HepG2 (cell line): ENCODE measurements around the gene ODC1. TPM values are rescaled to one million over a fixed set of nuclear protein-coding genes. Genes with fewer than 3 reads are reported as not detected.

ENCODE experiments used
- DZIP1 ChIP-seq: sonication (generic); formaldehyde crosslinking; IDR thresholded peaks from 2 replicates; pipeline ENCODE4 v1.5.0; 2020; ENCODE audit warnings: mild to moderate bottlenecking, missing genetic modification reagents
- MAFK ChIP-seq, 2 experiments: IDR thresholded peaks in 1 of 2; conservative IDR thresholded peaks in 1 of 2; 2 replicates each; pipeline ENCODE4 v1.6.1; 2011; ENCODE audit warnings: improper control_type of control experiment in 2 of 2, low read length in 2 of 2
- ZNF143 ChIP-seq: sonication (generic); formaldehyde crosslinking; IDR thresholded peaks from 2 replicates; pipeline ENCODE4 v1.4.0; 2020; ENCODE audit warnings: missing genetic modification reagents
- ZNF235 ChIP-seq: sonication (generic); formaldehyde crosslinking; IDR thresholded peaks from 2 replicates; pipeline ENCODE4 v1.8.1; 2023; ENCODE audit warnings: mild to moderate bottlenecking, missing genetic modification reagents, borderline replicate concordance
- ZNF644 ChIP-seq: IDR thresholded peaks from 2 replicates; pipeline ENCODE4 v1.6.1; 2016; ENCODE audit warnings: low read depth
- ZNF800 ChIP-seq: sonication (generic); formaldehyde crosslinking; IDR thresholded peaks from 2 replicates; pipeline ENCODE4 v1.4.0; 2020; ENCODE audit warnings: missing genetic modification reagents
- ZSCAN30 ChIP-seq: sonication (generic); formaldehyde crosslinking; IDR thresholded peaks from 2 replicates; pipeline ENCODE4 v1.5.0; 2020; ENCODE audit warnings: mild to moderate bottlenecking, missing genetic modification reagents
- polyA plus RNA-seq, 8 experiments: library from polyadenylated mRNA; depleted of rRNA in 3 of 8; stranded (reverse) in 7 of 8; unstranded in 1 of 8; fragments of >200 nt; fragmentation: Illumina TruSeq in 4 of 8; extraction: Trizol in 4 of 8; gene quantifications; 2 replicates each; pipeline versions ENCODE4 v1.2.1 to v1.2.3, GENCODE V29; 2011 to 2016; ENCODE audit warnings: low read depth in 4 of 8, missing spikeins in 1 of 8, mixed read lengths in 1 of 8; ENCODE audit not compliant: insufficient read depth in 1 of 8
- total RNA-seq, 5 experiments: library from RNA; depleted of rRNA; stranded (reverse); fragments of >200 nt; fragmentation: Illumina TruSeq; extraction: Trizol; gene quantifications; 2 replicates each; pipeline ENCODE4 v1.2.3, GENCODE V29; 2016; ENCODE audit warnings: low read depth in 1 of 5
- TF ChIP-seq, protein P1 (sequence below): sonication (generic); formaldehyde crosslinking; IDR thresholded peaks from 2 replicates; pipeline ENCODE4 v1.8.1; 2023; ENCODE audit warnings: mild to moderate bottlenecking, missing genetic modification reagents
- TF ChIP-seq, protein P2 (sequence below): sonication (generic); formaldehyde crosslinking; IDR thresholded peaks from 2 replicates; pipeline ENCODE4 v1.5.0; 2020; ENCODE audit warnings: mild to moderate bottlenecking, missing genetic modification reagents, borderline replicate concordance
- TF ChIP-seq, protein P3 (sequence below): sonication (generic); formaldehyde crosslinking; IDR thresholded peaks from 2 replicates; pipeline ENCODE4 v1.4.0; 2020; ENCODE audit warnings: missing genetic modification reagents
- TF ChIP-seq, protein P4 (sequence below): sonication (generic); formaldehyde crosslinking; conservative IDR thresholded peaks from 2 replicates; pipeline ENCODE4 v1.8.0; 2022; ENCODE audit warnings: low read depth, missing genetic modification reagents

Gene ODC1
- total and polyA plus RNA-seq, 2 of the 13 experiments (the other 11 are each of a cell fraction or from before 2014, with no cell fraction given): 142 to 371 TPM

DNA sequence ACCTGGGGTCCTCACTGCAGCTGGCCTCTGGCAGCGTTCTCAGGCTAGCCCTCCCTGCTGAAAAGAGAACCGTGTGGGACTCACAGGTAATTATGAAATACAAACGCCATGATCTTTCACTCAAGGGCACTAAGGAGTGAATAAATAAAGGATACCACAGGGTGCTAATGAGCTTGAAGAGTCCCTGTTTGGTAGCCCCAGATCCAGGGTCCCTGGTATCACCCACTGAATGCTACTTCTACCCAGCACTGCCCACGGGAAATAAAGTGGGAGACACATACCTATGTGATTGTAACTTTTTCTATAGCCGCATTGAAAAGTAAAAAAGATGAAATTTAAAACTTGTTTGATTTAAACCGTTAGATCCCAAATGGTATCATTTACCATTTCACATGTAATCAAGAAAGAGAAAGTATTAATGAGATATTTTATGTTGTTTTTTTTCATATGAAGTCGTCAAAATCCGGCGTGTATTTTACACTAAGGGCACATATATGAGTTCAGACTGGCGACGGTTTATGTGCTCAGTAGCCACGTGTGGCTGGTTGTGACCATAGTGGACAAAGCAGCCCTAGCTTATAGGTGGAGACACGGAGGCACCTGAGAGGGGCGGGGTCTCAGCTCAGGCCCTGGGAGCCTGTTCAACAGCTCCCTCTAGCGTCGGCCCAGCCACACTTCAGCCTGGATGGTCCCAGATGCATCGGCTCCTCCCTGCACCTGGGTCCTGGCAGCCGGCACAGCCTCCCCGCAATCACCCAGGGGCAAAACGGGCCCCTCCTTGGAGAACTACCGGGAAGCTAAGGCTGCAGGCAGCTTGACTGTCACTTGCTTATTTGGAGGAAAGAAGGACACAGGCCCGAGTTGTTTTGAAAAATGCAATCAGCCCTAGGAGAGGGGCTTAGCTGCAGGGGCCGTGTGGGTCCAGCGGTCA, 39.2 kb downstream of the ODC1 start (continued):
- TF ChIP-seq, protein P1, sequence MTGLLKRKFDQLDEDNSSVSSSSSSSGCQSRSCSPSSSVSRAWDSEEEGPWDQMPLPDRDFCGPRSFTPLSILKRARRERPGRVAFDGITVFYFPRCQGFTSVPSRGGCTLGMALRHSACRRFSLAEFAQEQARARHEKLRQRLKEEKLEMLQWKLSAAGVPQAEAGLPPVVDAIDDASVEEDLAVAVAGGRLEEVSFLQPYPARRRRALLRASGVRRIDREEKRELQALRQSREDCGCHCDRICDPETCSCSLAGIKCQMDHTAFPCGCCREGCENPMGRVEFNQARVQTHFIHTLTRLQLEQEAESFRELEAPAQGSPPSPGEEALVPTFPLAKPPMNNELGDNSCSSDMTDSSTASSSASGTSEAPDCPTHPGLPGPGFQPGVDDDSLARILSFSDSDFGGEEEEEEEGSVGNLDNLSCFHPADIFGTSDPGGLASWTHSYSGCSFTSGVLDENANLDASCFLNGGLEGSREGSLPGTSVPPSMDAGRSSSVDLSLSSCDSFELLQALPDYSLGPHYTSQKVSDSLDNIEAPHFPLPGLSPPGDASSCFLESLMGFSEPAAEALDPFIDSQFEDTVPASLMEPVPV (CRISPR knock-in tag): peak; percentile 58; the same call in 1 of the 2 replicates
- no peak for TF ChIP-seq DZIP1 (CRISPR knock-in tag)
- no peak for TF ChIP-seq ZNF800 (CRISPR knock-in tag)
- TF ChIP-seq, protein P2, sequence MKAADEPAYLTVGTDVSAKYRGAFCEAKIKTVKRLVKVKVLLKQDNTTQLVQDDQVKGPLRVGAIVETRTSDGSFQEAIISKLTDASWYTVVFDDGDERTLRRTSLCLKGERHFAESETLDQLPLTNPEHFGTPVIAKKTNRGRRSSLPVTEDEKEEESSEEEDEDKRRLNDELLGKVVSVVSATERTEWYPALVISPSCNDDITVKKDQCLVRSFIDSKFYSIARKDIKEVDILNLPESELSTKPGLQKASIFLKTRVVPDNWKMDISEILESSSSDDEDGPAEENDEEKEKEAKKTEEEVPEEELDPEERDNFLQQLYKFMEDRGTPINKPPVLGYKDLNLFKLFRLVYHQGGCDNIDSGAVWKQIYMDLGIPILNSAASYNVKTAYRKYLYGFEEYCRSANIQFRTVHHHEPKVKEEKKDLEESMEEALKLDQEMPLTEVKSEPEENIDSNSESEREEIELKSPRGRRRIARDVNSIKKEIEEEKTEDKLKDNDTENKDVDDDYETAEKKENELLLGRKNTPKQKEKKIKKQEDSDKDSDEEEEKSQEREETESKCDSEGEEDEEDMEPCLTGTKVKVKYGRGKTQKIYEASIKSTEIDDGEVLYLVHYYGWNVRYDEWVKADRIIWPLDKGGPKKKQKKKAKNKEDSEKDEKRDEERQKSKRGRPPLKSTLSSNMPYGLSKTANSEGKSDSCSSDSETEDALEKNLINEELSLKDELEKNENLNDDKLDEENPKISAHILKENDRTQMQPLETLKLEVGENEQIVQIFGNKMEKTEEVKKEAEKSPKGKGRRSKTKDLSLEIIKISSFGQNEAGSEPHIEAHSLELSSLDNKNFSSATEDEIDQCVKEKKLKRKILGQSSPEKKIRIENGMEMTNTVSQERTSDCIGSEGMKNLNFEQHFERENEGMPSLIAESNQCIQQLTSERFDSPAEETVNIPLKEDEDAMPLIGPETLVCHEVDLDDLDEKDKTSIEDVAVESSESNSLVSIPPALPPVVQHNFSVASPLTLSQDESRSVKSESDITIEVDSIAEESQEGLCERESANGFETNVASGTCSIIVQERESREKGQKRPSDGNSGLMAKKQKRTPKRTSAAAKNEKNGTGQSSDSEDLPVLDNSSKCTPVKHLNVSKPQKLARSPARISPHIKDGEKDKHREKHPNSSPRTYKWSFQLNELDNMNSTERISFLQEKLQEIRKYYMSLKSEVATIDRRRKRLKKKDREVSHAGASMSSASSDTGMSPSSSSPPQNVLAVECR: peak; percentile 57; the same call in 1 of the 2 replicates
- no peak for TF ChIP-seq ZNF644
- TF ChIP-seq, protein P3, sequence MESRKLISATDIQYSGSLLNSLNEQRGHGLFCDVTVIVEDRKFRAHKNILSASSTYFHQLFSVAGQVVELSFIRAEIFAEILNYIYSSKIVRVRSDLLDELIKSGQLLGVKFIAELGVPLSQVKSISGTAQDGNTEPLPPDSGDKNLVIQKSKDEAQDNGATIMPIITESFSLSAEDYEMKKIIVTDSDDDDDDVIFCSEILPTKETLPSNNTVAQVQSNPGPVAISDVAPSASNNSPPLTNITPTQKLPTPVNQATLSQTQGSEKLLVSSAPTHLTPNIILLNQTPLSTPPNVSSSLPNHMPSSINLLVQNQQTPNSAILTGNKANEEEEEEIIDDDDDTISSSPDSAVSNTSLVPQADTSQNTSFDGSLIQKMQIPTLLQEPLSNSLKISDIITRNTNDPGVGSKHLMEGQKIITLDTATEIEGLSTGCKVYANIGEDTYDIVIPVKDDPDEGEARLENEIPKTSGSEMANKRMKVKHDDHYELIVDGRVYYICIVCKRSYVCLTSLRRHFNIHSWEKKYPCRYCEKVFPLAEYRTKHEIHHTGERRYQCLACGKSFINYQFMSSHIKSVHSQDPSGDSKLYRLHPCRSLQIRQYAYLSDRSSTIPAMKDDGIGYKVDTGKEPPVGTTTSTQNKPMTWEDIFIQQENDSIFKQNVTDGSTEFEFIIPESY: peak; percentile 88
- TF ChIP-seq, protein P4, sequence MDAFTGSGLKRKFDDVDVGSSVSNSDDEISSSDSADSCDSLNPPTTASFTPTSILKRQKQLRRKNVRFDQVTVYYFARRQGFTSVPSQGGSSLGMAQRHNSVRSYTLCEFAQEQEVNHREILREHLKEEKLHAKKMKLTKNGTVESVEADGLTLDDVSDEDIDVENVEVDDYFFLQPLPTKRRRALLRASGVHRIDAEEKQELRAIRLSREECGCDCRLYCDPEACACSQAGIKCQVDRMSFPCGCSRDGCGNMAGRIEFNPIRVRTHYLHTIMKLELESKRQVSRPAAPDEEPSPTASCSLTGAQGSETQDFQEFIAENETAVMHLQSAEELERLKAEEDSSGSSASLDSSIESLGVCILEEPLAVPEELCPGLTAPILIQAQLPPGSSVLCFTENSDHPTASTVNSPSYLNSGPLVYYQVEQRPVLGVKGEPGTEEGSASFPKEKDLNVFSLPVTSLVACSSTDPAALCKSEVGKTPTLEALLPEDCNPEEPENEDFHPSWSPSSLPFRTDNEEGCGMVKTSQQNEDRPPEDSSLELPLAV (CRISPR knock-in tag): no peak
- TF ChIP-seq ZNF235 (CRISPR knock-in tag): peak; percentile 40; the same call in 1 of the 2 replicates
- peak; percentile 21; the same call in 1 of the 2 replicates for TF ChIP-seq ZNF143 (CRISPR knock-in tag)
- no peak for TF ChIP-seq ZSCAN30 (CRISPR knock-in tag)
- no peak for TF ChIP-seq MAFK (conservative IDR thresholded peaks at IDR 0.05 in 1 of 2, IDR thresholded peaks at IDR 0.05 in 1 of 2; ENCODE audit: low read length in 2 of 2)
